GM21723 (cell line): Measurements from ENCODE around the gene AKT2.

Experiments
- ATAC-seq: cut with Tn5 transposase; IDR thresholded peaks from one replicate; pipeline ENCODE4 v1.9.1; 2021; ENCODE audit warnings: mild to moderate bottlenecking, moderate library complexity; ENCODE audit not compliant: unreplicated experiment

Gene AKT2

GRCh38 chr19:40255619-40256166, 29.5 kb downstream of the AKT2 start:
- ATAC-seq: no peak

GRCh38 chr19:40254714-40255418, 30.3 kb downstream of the AKT2 start:
- ATAC-seq: no peak

GRCh38 chr19:40253611-40254092, 31.5 kb downstream of the AKT2 start:
- ATAC-seq: no peak

GRCh38 chr19:40252395-40252794, 32.8 kb downstream of the AKT2 start:
- ATAC-seq: no peak

GRCh38 chr19:40251991-40252390, 33.2 kb downstream of the AKT2 start:
- no peak for ATAC-seq

GRCh38 chr19:40251244-40251643, 33.9 kb downstream of the AKT2 start:
- ATAC-seq: no peak

- no peak for ATAC-seq
Observed at GRCh38 chr19:40249781-40250180, 35.4 kb downstream of the AKT2 start.

- no peak for ATAC-seq
Observed at GRCh38 chr19:40249201-40249600, 35.9 kb downstream of the AKT2 start.

GRCh38 chr19:40247735-40248262, 37.3 kb downstream of the AKT2 start:
- ATAC-seq: no peak

GRCh38 chr19:40247178-40247577, 38.0 kb downstream of the AKT2 start:
- no peak for ATAC-seq

GRCh38 chr19:40246292-40247073, 38.7 kb downstream of the AKT2 start:
- no peak for ATAC-seq

- ATAC-seq: no peak
Observed at GRCh38 chr19:40245506-40246128, 39.5 kb downstream of the AKT2 start.

- no peak for ATAC-seq
Observed at GRCh38 chr19:40244579-40245317, 40.4 kb downstream of the AKT2 start.

- ATAC-seq: no peak
Observed at GRCh38 chr19:40243181-40243580, 42.0 kb downstream of the AKT2 start.

- ATAC-seq: no peak
Observed at GRCh38 chr19:40242480-40242879, 42.7 kb downstream of the AKT2 start.

- ATAC-seq: no peak
Observed at GRCh38 chr19:40241809-40242384, 43.2 kb downstream of the AKT2 start.

GRCh38 chr19:40241125-40241808, 43.9 kb downstream of the AKT2 start:
- no peak for ATAC-seq

GRCh38 chr19:40240332-40240731, 44.8 kb downstream of the AKT2 start:
- no peak for ATAC-seq

- ATAC-seq: no peak
Observed at GRCh38 chr19:40239415-40240226, 45.5 kb downstream of the AKT2 start.
